ENCODE data around the gene ARHGEF6.
"Not testable (repeated sequence)": the region's sequence is repeated elsewhere in the genome, so short reads cannot be mapped to it uniquely, and the experiment has no call there.

The ARHGEF6 gene

DNA sequence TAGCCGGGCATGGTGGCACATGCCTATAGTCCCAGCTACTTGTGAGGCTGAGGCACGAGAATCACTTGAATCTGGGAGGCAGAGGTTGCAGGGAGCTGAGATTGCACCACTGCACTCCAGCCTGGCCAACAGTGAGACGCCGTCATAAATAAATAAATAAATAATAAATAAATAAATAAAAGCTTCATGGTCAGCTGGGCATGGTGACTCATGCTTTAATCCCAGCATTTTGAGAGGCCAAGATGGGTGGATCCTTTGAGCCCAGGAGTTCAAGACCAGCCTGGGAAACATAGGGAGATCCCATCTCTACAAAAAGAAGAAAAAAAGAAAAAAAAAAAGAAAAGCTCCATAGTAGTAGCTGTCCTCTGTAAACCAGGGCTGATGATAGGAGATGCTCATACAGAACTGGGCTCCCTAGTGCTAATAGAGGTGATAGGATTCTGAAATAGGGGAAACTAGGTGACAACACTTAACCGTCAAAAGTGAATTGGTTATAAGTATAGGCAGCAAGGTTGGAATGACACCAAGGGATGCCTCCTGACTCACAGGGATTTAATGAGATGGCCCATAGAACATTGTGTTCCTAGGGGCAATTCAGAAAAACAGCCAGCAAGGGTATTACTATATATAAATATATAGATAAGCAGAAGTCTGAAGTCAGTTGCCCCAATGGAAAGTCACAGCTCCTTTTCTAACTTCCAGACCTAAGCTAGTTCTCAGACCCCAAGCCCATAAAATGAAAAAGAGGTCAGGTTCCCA is 41.8 kb upstream of the ARHGEF6 start:
- no peak for TF ChIP-seq CTCF (conservative IDR thresholded peaks at IDR 0.05)
- H3K27ac ChIP-seq, result no peak overlapping the region

DNA sequence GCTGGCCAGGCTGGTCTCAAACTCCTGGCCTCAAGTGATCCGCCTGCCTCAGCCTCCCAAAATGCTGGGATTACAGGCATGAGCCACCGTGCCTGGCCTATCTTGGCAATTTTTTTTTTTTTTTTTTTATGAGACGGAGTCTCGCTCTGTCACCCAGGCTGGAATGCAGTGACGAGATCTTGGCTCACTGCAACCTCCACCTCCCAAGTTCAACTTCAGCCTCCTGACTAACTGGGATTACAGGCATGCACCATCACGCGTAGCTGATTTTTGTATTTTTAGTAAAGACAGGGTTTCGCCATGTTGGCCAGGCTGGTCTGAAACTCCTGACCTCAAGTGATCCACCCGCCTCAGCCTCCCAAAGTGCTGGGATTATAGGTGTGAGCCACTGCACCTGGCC is 39.0 kb upstream of the ARHGEF6 start:
- not testable (repeated sequence) for H3K27ac ChIP-seq

GRCh38 chrX:136819031-136819703 is 38.4 kb upstream of the ARHGEF6 start:
- no peak overlapping the region for H3K27ac ChIP-seq

GRCh38 chrX:136816975-136817374 is 36.2 kb upstream of the ARHGEF6 start:
- TF ChIP-seq CTCF (conservative IDR thresholded peaks at IDR 0.05) (no peak), ZFX (IDR thresholded peaks at IDR 0.05) (no peak)
- no peak overlapping the region for H3K27ac ChIP-seq

More at GRCh38 chrX:136819031-136819703, 38.4 kb upstream of the ARHGEF6 start:
- no peak for TF ChIP-seq ZFX (IDR thresholded peaks at IDR 0.05)
- no peak for TF ChIP-seq CTCF (conservative IDR thresholded peaks at IDR 0.05)

- no peak for TF ChIP-seq ZFX (IDR thresholded peaks at IDR 0.05)
- no peak for TF ChIP-seq CTCF (conservative IDR thresholded peaks at IDR 0.05)
- H3K27ac ChIP-seq, result no peak overlapping the region
These were observed 34.4 kb upstream of the ARHGEF6 start for GRCh38 chrX:136814847-136815750.

DNA sequence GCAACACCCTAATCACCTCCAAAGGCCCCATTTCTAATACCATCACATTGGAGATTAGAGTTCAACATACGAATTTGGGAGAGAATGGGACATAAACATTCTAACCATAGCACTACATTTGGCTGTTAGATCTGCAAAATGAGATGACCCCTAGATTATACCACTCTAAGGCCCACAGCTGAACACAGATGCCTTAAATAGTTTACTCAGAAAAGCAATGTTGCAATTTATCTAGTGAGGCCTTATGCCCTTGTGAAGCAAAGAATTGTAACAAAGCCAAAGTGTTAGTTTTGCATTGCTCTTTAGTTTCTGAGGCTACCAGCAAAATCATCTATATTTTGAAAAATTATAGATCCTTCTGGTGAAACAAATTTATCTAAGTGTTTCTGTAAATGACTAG is 31.6 kb upstream of the ARHGEF6 start:
- TF ChIP-seq ZFX (IDR thresholded peaks at IDR 0.05), result no peak
- TF ChIP-seq CTCF (conservative IDR thresholded peaks at IDR 0.05), result no peak
- H3K27ac ChIP-seq, result no peak overlapping the region

DNA sequence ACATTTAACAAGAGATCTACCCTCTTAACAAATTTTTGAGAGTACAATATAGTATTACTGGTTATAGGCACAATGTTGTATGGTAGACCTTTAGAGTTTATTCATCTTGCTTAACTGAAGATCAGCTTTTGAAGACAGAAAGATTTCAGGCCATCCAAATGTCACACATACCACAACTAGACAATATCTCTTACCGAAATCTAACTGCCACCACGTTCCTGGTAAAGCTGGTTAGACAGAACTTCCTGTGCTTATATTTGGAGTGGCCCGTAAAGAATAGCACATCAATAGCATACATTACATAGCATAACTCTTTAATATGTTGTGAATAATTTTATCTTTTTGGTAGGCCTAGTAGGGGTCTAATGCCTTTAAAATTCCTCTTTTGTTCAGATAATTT is 29.8 kb upstream of the ARHGEF6 start:
- H3K27ac ChIP-seq, result no peak overlapping the region
- TF ChIP-seq ZFX (IDR thresholded peaks at IDR 0.05) (no peak), CTCF (conservative IDR thresholded peaks at IDR 0.05) (no peak)

Data from C4-2B (cell line).